Heart right ventricle (tissue), 16 donors: ENCODE measurements around the gene TPCN1. TPM values are rescaled to one million over a fixed set of nuclear protein-coding genes. Genes with fewer than 3 reads are reported as not detected.

Experiments
- ATAC-seq, 8 donors: fragments of 200-7000 bp; cut with Tn5 transposase; one replicate each; pipeline ENCODE4 v1.9.1; 2020; ENCODE audit warnings: mild to moderate bottlenecking in 8 of 8, moderate library complexity in 8 of 8, moderate number of reproducible peaks in 1 of 8
- DNase-seq, 2 donors: peaks; one replicate each; pipeline ENCODE4 v3.0.0-alpha.2; 2020
- H3K27ac ChIP-seq, 10 donors: fragments of 200-600 bp; sonication (generic) in 2 of 10; one replicate each; pipeline versions ENCODE4 v1.5.0 to v1.8.0; 2020 to 2022; ENCODE audit warnings: mild to moderate bottlenecking in 3 of 10
- H3K27me3 ChIP-seq, 7 donors: fragments of 200-600 bp; one replicate each; pipeline ENCODE4 v1.8.0; 2021 to 2022; ENCODE audit warnings: mild to moderate bottlenecking in 2 of 7
- H3K36me3 ChIP-seq, 9 donors: fragments of 200-600 bp; sonication (generic) in 1 of 9; one replicate each; pipeline versions ENCODE4 v1.5.0 to v1.8.0; 2020 to 2022; ENCODE audit warnings: mild to moderate bottlenecking in 2 of 9
- H3K4me1 ChIP-seq, 9 donors: fragments of 200-600 bp; sonication (generic) in 1 of 9; one replicate each; pipeline versions ENCODE4 v1.5.0 to v1.8.0; 2020 to 2022; ENCODE audit warnings: mild to moderate bottlenecking in 4 of 9
- H3K4me3 ChIP-seq, 10 donors: fragments of 200-600 bp; sonication (generic) in 2 of 10; one replicate each; pipeline versions ENCODE4 v1.5.0 to v1.8.0; 2020 to 2022; ENCODE audit warnings: mild to moderate bottlenecking in 7 of 10, moderate library complexity in 2 of 10
- H3K9me3 ChIP-seq, 11 donors: fragments of 200-600 bp in 10 of 11; sonication (generic) in 2 of 11; one replicate each; pipeline versions ENCODE4 v1.5.0 to v1.8.0; 2013 to 2022; ENCODE audit warnings: mild to moderate bottlenecking in 2 of 11, control low read depth in 1 of 11, moderate library complexity in 1 of 11
- CTCF ChIP-seq, 9 donors: fragments of 200-600 bp; sonication (generic) in 2 of 9; IDR thresholded peaks; one replicate each; pipeline versions ENCODE4 v1.5.0 to v1.8.0; 2021 to 2022; ENCODE audit warnings: antibody characterized with exemption in 9 of 9, mild to moderate bottlenecking in 5 of 9, moderate library complexity in 1 of 9
- WGBS, 2 donors: extraction: QIAGEN DNeasy Blood & Tissue Kit; methylation state at CpG; one replicate each; pipeline ENCODE4 v1.1.7; 2013; ENCODE audit warnings: inconsistent platforms in 1 of 2; 5-methylcytosine and 5-hydroxymethylcytosine counted together
- intact Hi-C, 10 donors: fragments of 100-400 bp; cut with DNase I; formaldehyde crosslinking; loops; one replicate each; pipeline versions ENCODE4 v1.11.1 to v1.14.2; 2022
- polyA plus RNA-seq, 2 donors: library from polyadenylated mRNA; stranded (reverse); fragments of 200-250 nt; gene quantifications; one replicate each; pipeline ENCODE4 v1.2.3, GENCODE V29; 2013
- total RNA-seq, 10 donors: library from RNA; stranded (reverse); fragmentation: NEBNext Ultra II Directional in 3 of 10; extraction: Animal tissue kit (Norgen Biotek cat#: 25700) in 3 of 10; gene quantifications; one replicate each; pipeline versions ENCODE4 v1.2.1 to v1.2.4, GENCODE V29; 2021 to 2023
- donor health status: Arrhythmogenic right ventricular cardiomyopathy.
- donor health status: ischemic (EF 13 %, LVEDD 7.1; RV severe dilation, severe dysfunction).
- donor health status: healthy with polysubstance abuse.
- donor health status: DM: no; HTN: yes; CAD: no.
- donor health status: DM: no; HTN: no; CAD: no.
- donor health status: ischemic (EF 25% LVEDD 6.9; RV normal size, moderate dysfunction).
- donor health status: ischemic (EF 25% LVEDD 5.7; RV mildly dilated, moderate dysfunction).
- donor health status: healthy.
- donor health status: DM: yes; HTN: yes; CAD: no.
- donor health status: Ischemic cardiomyopathy.
- donor health status: ischemic (EF 35%, LVEDD 5.7; RV mildly dilated, moderate dysfunction).
- donor health status: nonischemic (EF 11% LVEDD 7.7; RV severe dilation, severe dysfunction).
- donor health status: DM: yes; HTN: yes; CAD: no.
- donor health status: PGD.
- donor health status: ischemic (EF 29% LVEDD 5.4; RV normal size, mild dysfunction).
- donor health status: nonischemic (EF 23%, LVEDD 6.1; RV moderate dilation, normal function).

Gene TPCN1
- total and polyA plus RNA-seq, 12 donors: 16.4 to 163 (median 127) TPM

- no peak for TF ChIP-seq CTCF (IDR thresholded peaks at IDR 0.05)
- 39 to 48% methylated on average over 18 of the region's 18 CpGs for WGBS, 2 donors
- peak overlapping the region; percentile 71 to 98 (median 84) for H3K27ac ChIP-seq
- DNase-seq (peak in 1 of 2 donors; percentile 38), ATAC-seq (peak in 2 of 8 donors; percentile 2 to 5)
- no peaks in the 10 kb centered on the region for H3K9me3 ChIP-seq
- intact Hi-C loops: no loop called here
- H3K4me3 ChIP-seq: peak overlapping the region in 5 of 10 donors; percentile 4 to 40 (median 25)
- no peaks in the 10 kb centered on the region for H3K27me3 ChIP-seq
- peaks cover 0 to 65% (median 9%) of the 10 kb centered on the region in 9 donors for H3K36me3 ChIP-seq
- peaks cover 18 to 89% (median 60%) of the 10 kb centered on the region in 9 donors for H3K4me1 ChIP-seq
Observed at GRCh38 chr12:113246478-113247122, 25.3 kb downstream of the TPCN1 start.

- peaks cover 18 to 90% (median 56%) of the 10 kb centered on the region in 9 donors for H3K4me1 ChIP-seq
- DNase-seq (peak in 1 of 2 donors; percentile 26), ATAC-seq (no peak)
- no peaks in the 10 kb centered on the region for H3K27me3 ChIP-seq
- intact Hi-C loops: no loop called here
- peaks cover 0 to under 1% (median 0%) of the 10 kb centered on the region in 11 donors for H3K9me3 ChIP-seq
- no peak overlapping the region for H3K4me3 ChIP-seq
- H3K36me3 ChIP-seq: peaks cover 0 to 67% (median 9%) of the 10 kb centered on the region in 9 donors
- H3K27ac ChIP-seq: peak overlapping the region; percentile 71 to 98 (median 84)
- 87 to 88% methylated on average over 21 of the region's 21 CpGs for WGBS, 2 donors
- no peak for TF ChIP-seq CTCF (IDR thresholded peaks at IDR 0.05)
Observed at GRCh38 chr12:113247123-113248050, 26.1 kb downstream of the TPCN1 start.

- 73 to 76% methylated on average over 22 of the region's 22 CpGs for WGBS, 2 donors
Observed at GRCh38 chr12:113248051-113248825, 27.0 kb downstream of the TPCN1 start.

More at GRCh38 chr12:113248051-113248825, 27.0 kb downstream of the TPCN1 start:
- Histone ChIP-seq H3K4me1 (peaks cover 18 to 88% (median 53%) of the 10 kb centered on the region in 9 donors), H3K9me3 (peaks cover 0 to 8% (median 3%) of the 10 kb centered on the region in 11 donors), H3K36me3 (peaks cover 0 to 63% (median 15%) of the 10 kb centered on the region in 9 donors), H3K27me3 (no peaks in the 10 kb centered on the region), H3K4me3 (no peak overlapping the region), H3K27ac (peak overlapping the region in 8 of 10 donors; percentile 71 to 98 (median 86))
- no peak for TF ChIP-seq CTCF (IDR thresholded peaks at IDR 0.05)
- no peak for DNase-seq
- intact Hi-C loops: no loop called here
- ATAC-seq: no peak
